Vagina (tissue), 2 donors: ENCODE data around the gene MXD1.

ENCODE experiments used
- CTCF ChIP-seq, 3 experiments: fragments of 450-650 bp in 2 of 3; fragments of 200-600 bp in 1 of 3; sonication (generic) in 1 of 3; IDR thresholded peaks; one replicate each; pipeline ENCODE4 v1.5.1; 2017 to 2019; ENCODE audit warnings: antibody characterized with exemption in 3 of 3, mild to moderate bottlenecking in 2 of 3, moderate library complexity in 2 of 3
- POLR2A ChIP-seq, 2 donors: fragments of 450-650 bp; IDR thresholded peaks; one replicate each; pipeline ENCODE4 v1.6.1; 2017; ENCODE audit warnings: antibody characterized with exemption in 2 of 2, mild to moderate bottlenecking in 2 of 2, moderate library complexity in 2 of 2
- POLR2AphosphoS5 ChIP-seq, 2 donors: sonication (generic); formaldehyde crosslinking; IDR thresholded peaks; one replicate each; pipeline ENCODE4 v1.9.0; 2017; ENCODE audit warnings: antibody characterized with exemption in 2 of 2, mild to moderate bottlenecking in 2 of 2, low read depth in 1 of 2; ENCODE audit not compliant: insufficient read depth in 1 of 2

DNA sequence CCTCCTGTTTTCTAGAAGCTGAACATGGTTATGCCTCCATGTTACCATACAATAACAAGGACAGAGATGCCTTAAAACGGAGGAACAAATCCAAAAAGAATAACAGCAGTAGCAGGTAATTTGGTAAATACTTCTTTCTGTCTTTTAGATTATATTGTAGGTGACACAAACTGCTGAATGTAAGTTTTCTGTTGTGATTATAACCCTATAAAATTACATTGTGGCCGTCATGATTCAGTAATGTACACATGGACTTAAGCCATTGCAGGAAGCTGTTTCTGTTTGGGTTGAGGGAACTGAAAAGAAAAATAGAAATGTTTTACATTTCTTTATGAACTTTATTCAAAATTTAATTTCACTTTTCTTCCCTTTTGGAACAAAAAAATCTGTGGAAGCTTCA, 1.2 kb downstream of the MXD1 start:
- TF ChIP-seq CTCF (IDR thresholded peaks at IDR 0.05) (no peak), POLR2A (IDR thresholded peaks at IDR 0.05) (no peak), POLR2AphosphoS5 (IDR thresholded peaks at IDR 0.05; ENCODE audit: insufficient read depth in 1 of 2, low read depth in 1 of 2) (no peak)
